IMR-90 (cell line): ENCODE measurements around the gene ATP7A. TPM values are rescaled to one million over a fixed set of nuclear protein-coding genes. Genes with fewer than 3 reads are reported as not detected.

Source experiments
- ATAC-seq: fragments of 200-7000 bp; cut with Tn5 transposase; 2 replicates; pipeline ENCODE4 v1.9.1; 2020; ENCODE audit warnings: low read depth, mild to moderate bottlenecking, moderate library complexity
- BruUV-seq: library from RNA; stranded (reverse); fragments of 400-500 nt; replicated peaks from 2 replicates; lab custom pipeline; 2021; lab: Mats Ljungman, UMichigan
- CTCF ChIA-PET: fragments of 300-600 bp; formaldehyde crosslinking; extraction: SDS; loops from one replicate; lab custom pipeline; 2021; ENCODE audit warnings: antibody characterized with exemption; lab: Yijun Ruan, JAX
- POLR2A ChIA-PET: fragments of 300-600 bp; sonication (Branson Sonifier 250); formaldehyde crosslinking; loops from one replicate; lab custom pipeline; 2022; ENCODE audit warnings: antibody characterized with exemption; ENCODE audit not compliant: unreplicated experiment; lab: Charles Lee
- DNase-seq: peaks from one replicate; pipeline ENCODE4 v3.0.0; 2013
- H2AFZ ChIP-seq: replicated peaks from 2 replicates; pipeline ENCODE3; 2013; ENCODE audit warnings: low read length, mild to moderate bottlenecking; ENCODE audit not compliant: poor library complexity
- H2AK5ac ChIP-seq: 2 replicates; pipeline ENCODE4 v1.6.1; 2013; ENCODE audit warnings: low read depth, low read length, inconsistent platforms
- H2AK9ac ChIP-seq: replicated peaks from 2 replicates; pipeline ENCODE3; 2013; ENCODE audit warnings: mild to moderate bottlenecking, low read depth, low read length, moderate library complexity; ENCODE audit not compliant: poor library complexity
- H2BK120ac ChIP-seq: 2 replicates; pipeline ENCODE4 v1.6.1; 2013; ENCODE audit warnings: low read depth, low read length, inconsistent platforms
- H2BK15ac ChIP-seq: 3 replicates; pipeline ENCODE4 v1.6.1; 2013; ENCODE audit warnings: low read depth, low read length, inconsistent platforms
- H2BK20ac ChIP-seq: 2 replicates; pipeline ENCODE4 v1.6.1; 2013; ENCODE audit warnings: low read depth, mild to moderate bottlenecking, inconsistent platforms, low read length, moderate library complexity
- H2BK5ac ChIP-seq: 2 replicates; pipeline ENCODE4 v1.6.1; 2013; ENCODE audit warnings: mild to moderate bottlenecking, low read depth, low read length, inconsistent platforms; ENCODE audit not compliant: poor library complexity, severe bottlenecking
- H3K14ac ChIP-seq: replicated peaks from 2 replicates; pipeline ENCODE4 v1.6.1; 2013; ENCODE audit warnings: low read depth, low read length, inconsistent platforms
- H3K18ac ChIP-seq: 2 replicates; pipeline ENCODE4 v1.6.1; 2013; ENCODE audit warnings: low read depth, low read length, control low read depth
- H3K23ac ChIP-seq: 2 replicates; pipeline ENCODE4 v1.6.1; 2013; ENCODE audit warnings: low read depth, low read length, inconsistent platforms
- H3K27ac ChIP-seq: 2 replicates; pipeline ENCODE4 v1.5.1; 2013; ENCODE audit warnings: mild to moderate bottlenecking, control low read depth, low read length; ENCODE audit not compliant: insufficient read depth
- H3K27me3 ChIP-seq: 2 replicates; pipeline ENCODE4 v1.6.1; 2013; ENCODE audit warnings: low read length; ENCODE audit not compliant: control insufficient read depth, insufficient read depth
- H3K36me3 ChIP-seq: 2 replicates; pipeline ENCODE4 v1.6.1; 2013; ENCODE audit warnings: low read length, mixed read lengths; ENCODE audit not compliant: control insufficient read depth, insufficient read depth
- H3K4ac ChIP-seq: 2 replicates; pipeline ENCODE4 v1.6.1; 2013; ENCODE audit warnings: low read depth, low read length, inconsistent platforms
- H3K4me1 ChIP-seq: 2 replicates; pipeline ENCODE4 v1.6.1; 2013; ENCODE audit warnings: low read length, mixed read lengths; ENCODE audit not compliant: control insufficient read depth, insufficient read depth
- H3K4me2 ChIP-seq: 2 replicates; pipeline ENCODE4 v1.6.1; 2013; ENCODE audit warnings: low read depth, mild to moderate bottlenecking, control low read depth, low read length, moderate library complexity
- H3K4me3 ChIP-seq: 2 replicates; pipeline ENCODE4 v1.5.1; 2013; ENCODE audit warnings: low read depth, mild to moderate bottlenecking, control low read depth, low read length, moderate library complexity; ENCODE audit not compliant: insufficient read depth
- H3K56ac ChIP-seq: 2 replicates; pipeline ENCODE4 v1.6.1; 2013; ENCODE audit warnings: low read length, inconsistent platforms; ENCODE audit not compliant: insufficient read depth; ENCODE audit errors: extremely low read depth
- H3K79me1 ChIP-seq, 2 experiments: 2 replicates each; pipeline ENCODE4 v1.6.1; 2013; ENCODE audit warnings: low read length in 2 of 2, inconsistent platforms in 1 of 2, low read depth in 1 of 2
- H3K9ac ChIP-seq: 2 replicates; pipeline ENCODE4 v1.6.1; 2013; ENCODE audit warnings: low read depth, low read length, control low read depth
- H3K9me1 ChIP-seq: 2 replicates; pipeline ENCODE4 v1.6.1; 2013; ENCODE audit warnings: low read length, inconsistent platforms; ENCODE audit not compliant: insufficient read depth
- H3K9me3 ChIP-seq: 2 replicates; pipeline ENCODE4 v1.6.1; 2013; ENCODE audit warnings: low read length; ENCODE audit not compliant: control insufficient read depth, insufficient read depth
- H4K20me1 ChIP-seq: 2 replicates; pipeline ENCODE4 v1.6.1; 2013; ENCODE audit warnings: low read length, inconsistent platforms; ENCODE audit not compliant: insufficient read depth
- H4K5ac ChIP-seq: 2 replicates; pipeline ENCODE4 v1.6.1; 2013; ENCODE audit warnings: mild to moderate bottlenecking, low read depth, low read length, control low read depth
- H4K8ac ChIP-seq, 2 experiments: 2 replicates each; pipeline ENCODE4 v1.6.1; 2013; ENCODE audit warnings: low read depth in 2 of 2, low read length in 2 of 2, control low read depth in 1 of 2, inconsistent platforms in 1 of 2
- H4K91ac ChIP-seq: 2 replicates; pipeline ENCODE4 v1.6.1; 2013; ENCODE audit warnings: low read depth, low read length, inconsistent platforms; ENCODE audit not compliant: insufficient read depth
- CHD1 ChIP-seq: IDR thresholded peaks from 2 replicates; pipeline ENCODE4 v1.6.1; 2012; ENCODE audit warnings: low read depth, low read length, improper control_type of control experiment
- CTCF ChIP-seq: conservative IDR thresholded peaks from 2 replicates; pipeline ENCODE4 v1.5.1; 2012; ENCODE audit warnings: mild to moderate bottlenecking, low read depth, low read length, improper control_type of control experiment
- ELK1 ChIP-seq: fragments of 150-350 bp; IDR thresholded peaks from 2 replicates; pipeline ENCODE4 v1.6.1; 2016; ENCODE audit warnings: low read depth, mild to moderate bottlenecking, low read length, moderate library complexity, borderline replicate concordance
- FOS ChIP-seq: fragments of 150-350 bp; IDR thresholded peaks from 2 replicates; pipeline ENCODE4 v1.6.1; 2016; ENCODE audit warnings: low read depth, low read length
- MAFK ChIP-seq: IDR thresholded peaks from 2 replicates; pipeline ENCODE4 v1.6.1; 2012; ENCODE audit warnings: low read depth, low read length, improper control_type of control experiment
- MAZ ChIP-seq: IDR thresholded peaks from 2 replicates; pipeline ENCODE4 v1.6.1; 2012; ENCODE audit warnings: low read depth, mild to moderate bottlenecking, low read length, improper control_type of control experiment, moderate library complexity, borderline replicate concordance
- POLR2A ChIP-seq: IDR thresholded peaks from 2 replicates; pipeline ENCODE4 v1.6.1; 2012; ENCODE audit warnings: mild to moderate bottlenecking, low read depth, low read length
- RCOR1 ChIP-seq: IDR thresholded peaks from 2 replicates; pipeline ENCODE4 v1.6.1; 2012; ENCODE audit warnings: mild to moderate bottlenecking, low read length, improper control_type of control experiment; ENCODE audit not compliant: insufficient replicate concordance
- RFX5 ChIP-seq: IDR thresholded peaks from 2 replicates; pipeline ENCODE4 v1.8.0; 2012; ENCODE audit warnings: low read depth, mild to moderate bottlenecking, low read length, moderate library complexity
- USF2 ChIP-seq: fragments of 150-350 bp; IDR thresholded peaks from 2 replicates; pipeline ENCODE4 v1.6.1; 2017; ENCODE audit warnings: mild to moderate bottlenecking, antibody characterized with exemption, low read length, low read depth
- WGBS, 2 experiments: methylation state at CpG; one replicate each; pipeline versions ENCODE4 v1.1.5 to v1.1.7; 2013; ENCODE audit warnings: missing lambda C conversion rate in 2 of 2; ENCODE audit not compliant: insufficient read length in 1 of 2; ENCODE audit errors: extremely low coverage in 2 of 2; 5-methylcytosine and 5-hydroxymethylcytosine counted together
- dilution Hi-C: fragments of 300-500 bp; cut with HindIII; formaldehyde crosslinking; loops from one replicate; pipeline ENCODE4 v1.14.3; 2018; ENCODE audit warnings: low sequenced_read_pairs; ENCODE audit not compliant: unreplicated experiment
- in situ Hi-C: fragments of 300-500 bp; cut with MboI; formaldehyde crosslinking; loops from 3 replicates; pipeline ENCODE4 v1.14.3; 2019; ENCODE audit warnings: low sequenced_read_pairs, inconsistent platforms, mixed read lengths
- intact Hi-C: fragments of 100-400 bp; cut with micrococcal nuclease; formaldehyde crosslinking; loops from 2 replicates; pipeline ENCODE4 v1.10.0; 2022
- polyA plus RNA-seq, 3 experiments: library from polyadenylated mRNA; depleted of rRNA; stranded (reverse); fragments of >200 nt; gene quantifications; 2 replicates each; pipeline ENCODE4 v1.2.3, GENCODE V29; 2012; ENCODE audit warnings: low replicate concordance in 1 of 3
- total RNA-seq: library from RNA; depleted of rRNA; stranded (reverse); fragments of >200 nt; gene quantifications from 2 replicates; pipeline ENCODE4 v1.2.3, GENCODE V29; 2012

ATP7A gene
- total and polyA plus RNA-seq, 2 of the 4 experiments (the other 2 are of a cell fraction), result 4.2 to 22.4 TPM

GRCh38 chrX:77967631-77968030, 57.1 kb downstream of the ATP7A start:
- no peak overlapping the region for H3K56ac ChIP-seq

More at GRCh38 chrX:77967631-77968030, 57.1 kb downstream of the ATP7A start:
- H3K14ac ChIP-seq, result no peak overlapping the region
- H2BK5ac ChIP-seq, result no peak overlapping the region
- no peak overlapping the region for H4K5ac ChIP-seq
- no peak overlapping the region for H3K4ac ChIP-seq
- in situ Hi-C loops, result no loop called here
- H3K4me2 ChIP-seq, result no peak overlapping the region
- dilution Hi-C loops, result no loop called here
- H3K36me3 ChIP-seq, result no peaks in the 10 kb centered on the region
- no peak overlapping the region for H3K4me3 ChIP-seq
- H4K91ac ChIP-seq, result no peak overlapping the region
- no peak overlapping the region for H2AFZ ChIP-seq
- no peaks in the 10 kb centered on the region for H3K4me1 ChIP-seq
- no peak overlapping the region for H2AK9ac ChIP-seq
- intact Hi-C loops, result no loop called here
- no peaks in the 10 kb centered on the region for H4K20me1 ChIP-seq
- POLR2A ChIA-PET, result no interaction called here
- H3K9me1 ChIP-seq, result no peaks in the 10 kb centered on the region
- H2BK15ac ChIP-seq, result no peak overlapping the region
- no peak overlapping the region for H4K8ac ChIP-seq
- H3K18ac ChIP-seq, result no peak overlapping the region
- H3K79me1 ChIP-seq, result peaks cover under 1% of the 10 kb centered on the region in 2 experiments; a peak in 3 of 4 replicates
- H3K9me3 ChIP-seq, result no peaks in the 10 kb centered on the region
- DNase-seq, result no peak
- CTCF ChIA-PET, result no interaction called here
- no CpG with 5 or more reads among the region's 1 CpG for WGBS, 2 experiments
- no peak overlapping the region for H2BK120ac ChIP-seq
- no peak overlapping the region for H2AK5ac ChIP-seq
- H3K9ac ChIP-seq, result no peak overlapping the region
- ATAC-seq, result no peak
- TF ChIP-seq MAFK, result no peak
- no peak for TF ChIP-seq USF2
- no peak for TF ChIP-seq RCOR1
- no peak for TF ChIP-seq RFX5
- TF ChIP-seq CHD1, result no peak
- TF ChIP-seq FOS, result no peak
- TF ChIP-seq CTCF, result no peak
- TF ChIP-seq POLR2A, result no peak
- no peak for TF ChIP-seq ELK1
- TF ChIP-seq MAZ, result no peak
- no peak overlapping the region for H2BK20ac ChIP-seq
- BruUV-seq, result no TSS peak
- H3K23ac ChIP-seq, result no peak overlapping the region
- H3K27me3 ChIP-seq, result no peaks in the 10 kb centered on the region
- H3K27ac ChIP-seq, result no peak overlapping the region
